Left ventricle myocardium inferior (tissue), 1 donor: ENCODE measurements around the gene CD300E. TPM values are rescaled to one million over a fixed set of nuclear protein-coding genes. Genes with fewer than 3 reads are reported as not detected.
"Not testable (repeated sequence)": the region's sequence is repeated elsewhere in the genome, so short reads cannot be mapped to it uniquely, and the experiment has no call there.

Experiments
- DNase-seq: peaks from one replicate; pipeline ENCODE4 v3.0.0-alpha.2; 2020
- H3K27ac ChIP-seq: fragments of 200-600 bp; replicated peaks from 2 replicates; pipeline ENCODE4 v1.8.0; 2021
- H3K27me3 ChIP-seq: fragments of 200-600 bp; 2 replicates; pipeline ENCODE4 v1.8.0; 2021; ENCODE audit warnings: low read depth
- H3K36me3 ChIP-seq: fragments of 200-600 bp; 2 replicates; pipeline ENCODE4 v1.8.0; 2021
- H3K4me1 ChIP-seq: fragments of 200-600 bp; 2 replicates; pipeline ENCODE4 v1.8.0; 2021
- H3K4me3 ChIP-seq: fragments of 200-600 bp; 2 replicates; pipeline ENCODE4 v1.8.0; 2021; ENCODE audit warnings: mild to moderate bottlenecking, moderate library complexity
- H3K9me3 ChIP-seq: fragments of 200-600 bp; replicated peaks from 2 replicates; pipeline ENCODE4 v1.8.0; 2021
- CTCF ChIP-seq: fragments of 200-600 bp; IDR thresholded peaks from 2 replicates; pipeline ENCODE4 v1.8.0; 2021; ENCODE audit warnings: antibody characterized with exemption, mild to moderate bottlenecking, borderline replicate concordance
- intact Hi-C: fragments of 100-400 bp; cut with micrococcal nuclease; formaldehyde crosslinking; loops from one replicate; pipeline ENCODE4 v1.11.0; 2022
- total RNA-seq: library from RNA; stranded (reverse); fragmentation: NEBNext Ultra II Directional; extraction: Animal tissue kit (Norgen Biotek cat#: 25700); gene quantifications from one replicate; pipeline ENCODE4 v1.2.1, GENCODE V29; 2021
- donor health status: DM: no; HTN: yes; CAD: no; lungs with severe emphysema.

The CD300E gene
- total RNA-seq, 1 donor from 2014 or later = 0.30 TPM

- Histone ChIP-seq H3K4me3 (no peak overlapping the region), H3K36me3 (no peaks in the 10 kb centered on the region), H3K9me3 (no peaks in the 10 kb centered on the region), H3K27me3 (peaks cover 95% of the 10 kb centered on the region), H3K4me1 (no peaks in the 10 kb centered on the region), H3K27ac (no peak overlapping the region)
- intact Hi-C loops = no loop called here
- no peak for DNase-seq
- no peak for TF ChIP-seq CTCF
These were observed 11.9 kb upstream of the CD300E start for GRCh38 chr17:74635418-74635817.

GRCh38 chr17:74633326-74633725 is 9.8 kb upstream of the CD300E start:
- no peak for TF ChIP-seq CTCF
- DNase-seq = no peak

GRCh38 chr17:74632617-74633016 is 9.1 kb upstream of the CD300E start:
- Histone ChIP-seq H3K9me3 (peaks cover 7% of the 10 kb centered on the region), H3K27ac (no peak overlapping the region), H3K4me3 (no peak overlapping the region), H3K36me3 (no peaks in the 10 kb centered on the region), H3K27me3 (peaks cover 93% of the 10 kb centered on the region), H3K4me1 (no peaks in the 10 kb centered on the region)
- DNase-seq = no peak
- intact Hi-C loops = no loop called here
- TF ChIP-seq CTCF = no peak

More at GRCh38 chr17:74633326-74633725, 9.8 kb upstream of the CD300E start:
- no peak overlapping the region for H3K4me3 ChIP-seq
- intact Hi-C loops = no loop called here
- H3K27ac ChIP-seq = no peak overlapping the region
- no peaks in the 10 kb centered on the region for H3K36me3 ChIP-seq
- peaks cover 93% of the 10 kb centered on the region for H3K27me3 ChIP-seq
- H3K9me3 ChIP-seq = peaks cover 7% of the 10 kb centered on the region
- H3K4me1 ChIP-seq = no peaks in the 10 kb centered on the region

- H3K27me3 ChIP-seq = peaks cover 95% of the 10 kb centered on the region
- no peak overlapping the region for H3K27ac ChIP-seq
- no peaks in the 10 kb centered on the region for H3K36me3 ChIP-seq
- H3K9me3 ChIP-seq = peaks cover 10% of the 10 kb centered on the region
- intact Hi-C loops = no loop called here
- TF ChIP-seq CTCF = no peak
- no peak overlapping the region for H3K4me3 ChIP-seq
- no peaks in the 10 kb centered on the region for H3K4me1 ChIP-seq
- no peak for DNase-seq
These were observed 8.2 kb upstream of the CD300E start for GRCh38 chr17:74631468-74632450.

GRCh38 chr17:74630251-74630650 is 6.7 kb upstream of the CD300E start:
- H3K27ac ChIP-seq, H3K4me3 ChIP-seq, H3K4me1 ChIP-seq, intact Hi-C loops, H3K36me3 ChIP-seq, DNase-seq: not testable (repeated sequence)
- peaks cover 17% of the 10 kb centered on the region for H3K9me3 ChIP-seq
- H3K27me3 ChIP-seq = peaks cover 96% of the 10 kb centered on the region

- Histone ChIP-seq H3K9me3 (peaks cover 17% of the 10 kb centered on the region), H3K27me3 (peaks cover 84% of the 10 kb centered on the region), H3K36me3 (no peaks in the 10 kb centered on the region), H3K27ac (no peak overlapping the region), H3K4me3 (no peak overlapping the region), H3K4me1 (no peaks in the 10 kb centered on the region)
- intact Hi-C loops = no loop called here
- DNase-seq = no peak
- no peak for TF ChIP-seq CTCF
These were observed 2.1 kb upstream of the CD300E start for GRCh38 chr17:74625661-74626060.
